ENCODE results near the gene CD55. TPM values are rescaled to one million over a fixed set of nuclear protein-coding genes. Genes with fewer than 3 reads are reported as not detected.

The CD55 gene
- polyA plus RNA-seq, 1 of the 3 experiments (the other 2 are of a cell fraction), result 10.4 TPM

GRCh38 chr1:207362962-207363860, 41.7 kb downstream of the CD55 start:
- no peaks in the 10 kb centered on the region for H3F3A ChIP-seq (replicated peaks; ENCODE audit: insufficient read depth)
- H3K9me3 ChIP-seq, result no peaks in the 10 kb centered on the region
- WGBS (ENCODE audit: low lambda C conversion rate), result 11% methylated on average over 6 of the region's 6 CpGs
- no peak overlapping the region for H2AFZ ChIP-seq (ENCODE audit: low read depth)
- no peak for DNase-seq
- H4K20me1 ChIP-seq (ENCODE audit: insufficient read depth), result no peaks in the 10 kb centered on the region
- no peaks in the 10 kb centered on the region for H3K4me1 ChIP-seq (ENCODE audit: control insufficient read depth in 1 of 2, insufficient read depth in 2 of 2, low read depth in 1 of 2, low read length in 1 of 2)
- ChIA-PET CTCF (no interaction called here), POLR2A (no interaction called here)
- no peak overlapping the region for H3K27ac ChIP-seq (ENCODE audit: low read depth in 2 of 2, low read length in 1 of 2)
- no peaks in the 10 kb centered on the region for H3K79me2 ChIP-seq (ENCODE audit: insufficient read depth)
- no peaks in the 10 kb centered on the region for H3K9me2 ChIP-seq
- no peaks in the 10 kb centered on the region for H3K36me3 ChIP-seq (replicated peaks in 1 of 2; ENCODE audit: control insufficient read depth in 1 of 2, insufficient read depth in 2 of 2, low read length in 1 of 2)
- no peak overlapping the region for H3K4me3 ChIP-seq (ENCODE audit: low read depth in 2 of 2, low read length in 1 of 2)
- H3K27me3 ChIP-seq (ENCODE audit: insufficient read depth), result no peaks in the 10 kb centered on the region
- no peak overlapping the region for H3K4me2 ChIP-seq
- no peak overlapping the region for H3K9ac ChIP-seq
- TF ChIP-seq CHD2 (IDR thresholded peaks at IDR 0.05; ENCODE audit: low read length, partially characterized antibody), result no peak
- no peak for TF ChIP-seq RCOR1 (IDR thresholded peaks at IDR 0.05; ENCODE audit: low read length)
- TF ChIP-seq MXI1 (IDR thresholded peaks at IDR 0.05; ENCODE audit: low read depth, low read length), result no peak
- no peak for TF ChIP-seq SIN3A (IDR thresholded peaks at IDR 0.05; ENCODE audit: borderline replicate concordance, low read depth, low read length)
- no peak for TF ChIP-seq USF2 (IDR thresholded peaks at IDR 0.05; ENCODE audit: borderline replicate concordance, low read depth, low read length)
- no peak for TF ChIP-seq FOSL2 (IDR thresholded peaks at IDR 0.05; ENCODE audit: borderline replicate concordance, low read depth)
- TF ChIP-seq PBX3 (IDR thresholded peaks at IDR 0.05), result no peak
- no peak for TF ChIP-seq NFIC (IDR thresholded peaks at IDR 0.05; ENCODE audit: borderline replicate concordance)
- no peak for TF ChIP-seq TAF1 (IDR thresholded peaks at IDR 0.05; ENCODE audit: borderline replicate concordance, low read depth, low read length)
- TF ChIP-seq ELF1 (IDR thresholded peaks at IDR 0.05), result no peak

GRCh38 chr1:207363871-207364270, 42.4 kb downstream of the CD55 start:
- Histone ChIP-seq H2AFZ (ENCODE audit: low read depth) (no peak overlapping the region), H3K79me2 (ENCODE audit: insufficient read depth) (no peaks in the 10 kb centered on the region), H3K9me3 (no peaks in the 10 kb centered on the region), H3F3A (replicated peaks; ENCODE audit: insufficient read depth) (no peaks in the 10 kb centered on the region), H3K9me2 (no peaks in the 10 kb centered on the region), H3K9ac (no peak overlapping the region), H3K4me3 (ENCODE audit: low read depth in 2 of 2, low read length in 1 of 2) (no peak overlapping the region), H3K4me1 (ENCODE audit: control insufficient read depth in 1 of 2, insufficient read depth in 2 of 2, low read depth in 1 of 2, low read length in 1 of 2) (no peaks in the 10 kb centered on the region), H3K4me2 (no peak overlapping the region), H3K27me3 (ENCODE audit: insufficient read depth) (no peaks in the 10 kb centered on the region), H3K27ac (ENCODE audit: low read depth in 2 of 2, low read length in 1 of 2) (no peak overlapping the region), H3K36me3 (replicated peaks in 1 of 2; ENCODE audit: control insufficient read depth in 1 of 2, insufficient read depth in 2 of 2, low read length in 1 of 2) (no peaks in the 10 kb centered on the region), H4K20me1 (ENCODE audit: insufficient read depth) (no peaks in the 10 kb centered on the region)
- no peak for DNase-seq
- ChIA-PET POLR2A (no interaction called here), CTCF (no interaction called here)
- no peak for TF ChIP-seq MXI1 (IDR thresholded peaks at IDR 0.05; ENCODE audit: low read depth, low read length)
- TF ChIP-seq CTCF (IDR thresholded peaks at IDR 0.05), result no peak
- TF ChIP-seq CHD2 (IDR thresholded peaks at IDR 0.05; ENCODE audit: low read length, partially characterized antibody), result no peak
- no peak for TF ChIP-seq PBX3 (IDR thresholded peaks at IDR 0.05)
- TF ChIP-seq NFIC (IDR thresholded peaks at IDR 0.05; ENCODE audit: borderline replicate concordance), result no peak
- no peak for TF ChIP-seq FOSL2 (IDR thresholded peaks at IDR 0.05; ENCODE audit: borderline replicate concordance, low read depth)
